ENCODE measurements around the gene DNASE2B. TPM values are rescaled to one million over a fixed set of nuclear protein-coding genes. Genes with fewer than 3 reads are reported as not detected.

The DNASE2B gene
- total RNA-seq, 4 donors from 2014 or later: 0.29 to 3.2 TPM; not detected in 2

GRCh38 chr1:84409888-84410287, 11.6 kb downstream of the DNASE2B start:
- WGBS, 2 donors: 47 to 60% methylated on average over 2 of the region's 2 CpGs
- TF ChIP-seq POLR2A (IDR thresholded peaks at IDR 0.05) (no peak), CTCF (IDR thresholded peaks at IDR 0.05) (no peak)
- intact Hi-C loops (cut with DNase I; ENCODE audit: low total_unique reads): no loop called here
- DNase-seq (ENCODE audit: low spot score in 2 of 2): no peak
- no peak overlapping the region for H3K4me3 ChIP-seq (ENCODE audit: low read depth, poor library complexity, severe bottlenecking)

GRCh38 chr1:84410328-84411095, 12.2 kb downstream of the DNASE2B start:
- H3K4me3 ChIP-seq (ENCODE audit: low read depth, poor library complexity, severe bottlenecking): no peak overlapping the region
- no peak for TF ChIP-seq POLR2A (IDR thresholded peaks at IDR 0.05)
- no peak for TF ChIP-seq CTCF (IDR thresholded peaks at IDR 0.05)
- 50 to 75% methylated on average over 4 of the region's 4 CpGs for WGBS, 2 donors
- DNase-seq (ENCODE audit: low spot score in 2 of 2): no peak
- intact Hi-C loops (cut with DNase I; ENCODE audit: low total_unique reads): no loop called here

- WGBS, 2 donors: 77 to 78% methylated on average over 7 of the region's 7 CpGs
- H3K4me3 ChIP-seq (ENCODE audit: low read depth, poor library complexity, severe bottlenecking): no peak overlapping the region
- DNase-seq (ENCODE audit: low spot score in 2 of 2): no peak
- TF ChIP-seq POLR2A (IDR thresholded peaks at IDR 0.05) (no peak), CTCF (IDR thresholded peaks at IDR 0.05) (no peak)
- intact Hi-C loops (cut with DNase I; ENCODE audit: low total_unique reads): no loop called here
These were observed 14.1 kb downstream of the DNASE2B start for GRCh38 chr1:84412316-84412942.

- intact Hi-C loops (cut with DNase I; ENCODE audit: low total_unique reads): no loop called here
- no peak for DNase-seq (ENCODE audit: low spot score in 2 of 2)
- no peak overlapping the region for H3K4me3 ChIP-seq (ENCODE audit: low read depth, poor library complexity, severe bottlenecking)
- WGBS, 2 donors: 55 to 68% methylated on average over 2 of the region's 2 CpGs
- TF ChIP-seq POLR2A (IDR thresholded peaks at IDR 0.05) (no peak), CTCF (IDR thresholded peaks at IDR 0.05) (no peak)
These were observed 17.1 kb downstream of the DNASE2B start for GRCh38 chr1:84415396-84415795.

- intact Hi-C loops (cut with DNase I; ENCODE audit: low total_unique reads): no loop called here
- DNase-seq (ENCODE audit: low spot score in 2 of 2): no peak
- TF ChIP-seq POLR2A (IDR thresholded peaks at IDR 0.05) (no peak), CTCF (IDR thresholded peaks at IDR 0.05) (no peak)
- H3K4me3 ChIP-seq (ENCODE audit: low read depth, poor library complexity, severe bottlenecking): no peak overlapping the region
These were observed 24.6 kb downstream of the DNASE2B start for GRCh38 chr1:84422909-84423308.

Data from lower leg skin (tissue), 4 donors.